ENCODE data around the gene DNAI2.
"Not testable (repeated sequence)": the region's sequence is repeated elsewhere in the genome, so short reads cannot be mapped to it uniquely, and the experiment has no call there.

GRCh38 chr17:74282274-74282586 lies 8.2 kb downstream of the DNAI2 start:
- TF ChIP-seq CTCF (conservative IDR thresholded peaks at IDR 0.05; ENCODE audit: low read depth, low read length); EZH2 (IDR thresholded peaks at IDR 0.05; ENCODE audit: low read length, unreplicated experiment): not testable (repeated sequence)
